ENCODE data around the gene SLC28A2.
"Not testable (repeated sequence)": the region's sequence is repeated elsewhere in the genome, so short reads cannot be mapped to it uniquely, and the experiment has no call there.

SLC28A2 gene

DNA sequence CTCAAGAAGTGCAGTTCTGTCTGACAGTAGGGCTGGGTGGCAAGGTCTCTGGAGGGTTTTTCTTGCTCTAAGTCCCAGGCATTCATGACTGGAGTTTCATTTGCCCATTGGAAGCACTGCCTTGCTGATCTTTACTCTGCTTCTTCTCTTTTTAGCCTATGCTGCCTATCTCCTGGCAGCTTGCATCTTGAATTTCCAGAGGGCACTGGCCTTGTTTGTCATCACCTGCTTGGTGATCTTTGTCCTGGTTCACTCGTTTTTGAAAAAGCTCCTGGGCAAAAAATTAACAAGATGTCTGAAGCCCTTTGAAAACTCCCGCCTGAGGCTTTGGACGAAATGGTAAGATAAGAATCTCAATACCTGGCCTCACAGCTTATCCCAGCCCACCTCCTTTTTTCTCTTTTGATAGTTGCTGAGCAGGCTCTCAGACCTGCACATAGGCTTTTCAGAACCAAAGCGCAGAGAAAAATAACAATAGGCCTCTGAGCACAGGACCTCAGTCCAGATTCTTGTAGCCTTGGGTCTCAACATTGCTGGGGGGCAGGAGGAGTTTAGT, 10.9 kb downstream of the SLC28A2 start:
- no peak for FAIRE-seq

GRCh38 chr15:45263854-45264253, 11.8 kb downstream of the SLC28A2 start:
- FAIRE-seq, result no peak

GRCh38 chr15:45265506-45265905, 13.5 kb downstream of the SLC28A2 start:
- FAIRE-seq, result no peak

DNA sequence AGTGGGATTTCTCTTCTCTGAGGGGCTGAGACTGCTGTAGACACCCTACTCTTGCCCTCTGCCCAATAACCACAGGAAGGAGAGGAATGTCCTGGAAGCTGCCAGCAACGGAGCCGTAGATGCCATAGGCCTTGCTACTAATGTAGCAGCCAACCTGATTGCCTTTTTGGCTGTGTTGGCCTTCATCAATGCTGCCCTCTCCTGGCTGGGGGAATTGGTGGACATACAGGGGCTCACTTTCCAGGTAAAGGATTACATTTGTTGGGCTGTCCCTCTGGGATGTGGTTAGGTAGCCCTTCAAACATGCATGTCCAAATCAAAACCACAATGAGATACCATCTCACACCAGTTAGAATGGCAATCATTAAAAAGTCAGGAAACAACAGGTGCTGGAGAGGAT, 16.1 kb downstream of the SLC28A2 start:
- no peak for FAIRE-seq

GRCh38 chr15:45274636-45275380, 22.8 kb downstream of the SLC28A2 start:
- FAIRE-seq, result no peak

GRCh38 chr15:45276831-45277230, 24.8 kb downstream of the SLC28A2 start:
- peak; percentile 15 for FAIRE-seq

DNA sequence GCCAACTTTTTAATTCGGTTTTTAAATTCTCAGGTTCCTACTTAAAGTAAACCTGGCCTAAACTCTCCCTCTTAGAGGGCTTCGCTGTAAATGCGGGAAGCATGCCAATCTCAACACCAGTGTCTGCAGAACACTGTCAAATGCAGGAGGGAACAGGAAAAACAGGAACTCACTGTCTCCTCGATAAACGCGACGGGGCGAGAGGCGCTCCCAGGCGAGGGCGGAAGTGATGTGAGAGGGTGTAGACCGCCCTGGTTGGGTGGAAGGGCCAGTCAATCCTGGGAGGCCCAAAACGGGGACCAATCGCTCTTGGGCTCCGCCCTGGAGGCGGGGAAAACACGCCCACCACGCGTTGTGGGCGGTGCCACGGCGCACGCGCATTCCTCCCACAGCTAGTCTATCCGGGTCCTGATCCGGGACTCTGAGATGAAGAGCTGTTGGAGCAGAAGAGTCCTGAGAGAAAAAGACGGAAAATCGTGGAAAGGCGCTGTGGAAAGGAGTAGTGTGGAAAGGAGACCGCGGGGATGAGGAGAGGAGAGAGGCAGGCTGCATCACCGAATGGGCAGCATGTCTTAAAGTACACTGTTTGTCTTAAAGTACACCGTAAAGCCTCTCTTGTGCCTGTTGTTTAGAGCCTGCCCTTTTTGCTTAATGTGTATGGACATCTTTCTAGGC, 27.1 kb downstream of the SLC28A2 start:
- FAIRE-seq, result peak; percentile 96

- no peak for FAIRE-seq
Measured at GRCh38 chr15:45285413-45285812, 33.4 kb downstream of the SLC28A2 start.

GRCh38 chr15:45287390-45287956, 35.4 kb downstream of the SLC28A2 start:
- FAIRE-seq, result no peak

DNA sequence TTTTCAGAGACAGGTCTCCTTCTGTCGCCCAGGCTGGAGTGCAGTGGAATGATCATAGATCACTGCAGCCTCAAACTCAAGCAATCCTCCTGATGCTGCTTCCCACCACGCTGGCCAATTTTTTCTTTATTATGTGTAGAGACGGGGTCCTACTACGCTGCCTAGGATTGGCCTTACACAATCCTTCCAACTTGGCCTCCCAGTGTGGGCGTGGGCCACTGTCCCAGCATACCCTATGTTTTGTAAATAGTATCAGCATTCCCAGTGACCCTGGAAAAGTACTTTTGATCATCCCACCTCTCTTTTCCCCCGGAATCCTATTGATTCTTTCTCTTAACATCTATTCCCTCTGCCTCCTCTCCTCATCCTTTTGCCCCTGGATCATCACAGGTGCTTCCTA, 36.9 kb downstream of the SLC28A2 start:
- no peak for FAIRE-seq

GRCh38 chr15:45291822-45292582, 40.0 kb downstream of the SLC28A2 start:
- no peak for FAIRE-seq

- FAIRE-seq, result not testable (repeated sequence)
Measured at GRCh38 chr15:45293326-45293725, 41.3 kb downstream of the SLC28A2 start.

DNA sequence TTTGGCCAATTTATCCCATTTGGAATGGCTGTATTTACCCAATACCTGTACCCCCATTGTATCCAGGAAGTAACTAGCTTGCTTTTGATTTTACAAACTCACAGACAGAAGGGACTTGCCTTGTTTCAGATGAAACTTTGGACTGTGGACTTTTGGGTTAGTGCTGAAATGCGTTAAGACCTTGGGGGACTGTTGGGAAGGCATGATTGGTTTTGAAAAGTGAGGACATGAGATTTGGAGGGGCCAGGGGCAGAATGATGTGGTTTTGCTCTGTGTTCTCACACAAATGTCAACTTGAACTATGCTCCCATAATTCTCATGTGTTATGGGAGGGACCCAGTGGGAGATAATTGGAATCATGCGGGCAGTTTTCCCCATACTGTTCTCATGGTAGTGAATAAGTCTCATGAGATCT, 46.9 kb downstream of the SLC28A2 start:
- FAIRE-seq, result not testable (repeated sequence)

- FAIRE-seq, result no peak
Measured at GRCh38 chr15:45304711-45305110, 52.7 kb downstream of the SLC28A2 start.

DNA sequence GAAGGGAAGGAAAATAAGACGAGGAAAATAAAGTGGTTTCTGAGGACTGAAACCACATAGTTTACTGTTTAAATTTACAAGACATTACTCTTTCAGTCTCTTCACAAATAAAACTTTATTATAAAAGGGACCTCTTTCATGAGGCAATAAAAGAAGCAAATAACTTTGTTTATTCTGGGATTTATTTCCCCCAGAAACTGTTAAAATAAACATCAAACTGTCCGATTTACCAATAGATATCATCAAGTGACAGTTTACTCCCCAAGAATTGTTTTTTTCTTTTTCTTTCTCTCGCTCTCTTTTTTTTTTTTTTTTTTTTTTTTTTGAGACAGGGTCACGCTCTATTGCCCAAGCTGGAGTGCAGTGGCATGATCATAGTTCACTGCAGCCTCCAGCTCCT, 54.1 kb downstream of the SLC28A2 start:
- no peak for FAIRE-seq

DNA sequence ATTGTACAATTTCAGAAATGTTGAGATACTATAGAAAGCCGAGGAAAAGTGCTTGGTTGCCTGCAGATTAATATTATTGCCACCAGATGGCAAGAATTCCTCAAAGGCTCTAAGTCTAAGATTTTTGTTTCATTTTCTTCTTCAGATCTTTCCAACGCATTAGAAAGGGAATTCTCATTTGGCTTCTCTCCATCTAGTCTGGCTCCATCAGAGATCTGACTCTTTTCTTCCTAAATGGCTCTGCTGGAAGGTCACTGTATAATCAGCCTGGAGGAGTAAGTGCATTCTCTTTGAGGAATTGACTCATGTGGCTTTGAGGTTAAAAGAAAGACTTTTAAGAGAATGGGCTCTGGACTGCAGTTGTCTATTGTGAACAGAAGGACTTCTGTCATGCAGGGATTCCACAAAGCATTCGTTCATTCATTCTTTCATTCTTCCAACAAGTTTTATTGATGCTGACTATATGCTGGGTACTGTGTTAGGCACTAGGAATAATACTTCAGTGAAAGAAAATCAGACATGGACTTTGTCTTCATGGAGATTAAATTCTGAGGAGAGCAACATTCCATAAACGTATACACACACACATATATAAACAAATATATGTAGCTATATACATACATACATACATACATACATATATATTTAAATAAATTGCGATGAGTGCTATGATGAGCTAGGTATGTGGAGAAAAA, 55.3 kb downstream of the SLC28A2 start:
- no peak for FAIRE-seq

DNA sequence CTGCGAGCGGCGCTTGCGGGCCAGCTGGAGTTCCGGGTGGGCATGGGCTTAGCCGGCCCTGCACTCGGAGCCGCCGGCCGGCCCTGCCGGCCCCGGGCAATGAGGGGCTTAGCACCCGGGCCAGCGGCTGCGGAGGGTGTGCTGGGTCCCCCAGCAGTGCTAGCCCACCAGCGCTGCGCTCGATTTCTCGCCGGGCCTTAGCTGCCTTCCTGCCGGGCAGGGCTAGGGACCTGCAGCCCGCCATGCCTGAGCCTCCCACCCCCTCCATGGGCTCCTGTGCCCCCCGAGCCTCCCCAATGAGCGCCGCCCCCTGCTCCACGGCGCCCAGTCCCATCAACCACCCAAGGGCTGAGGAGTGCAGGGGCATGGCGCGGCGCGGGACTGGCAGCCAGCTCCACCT, 62.1 kb downstream of the SLC28A2 start:
- not testable (repeated sequence) for FAIRE-seq

DNA sequence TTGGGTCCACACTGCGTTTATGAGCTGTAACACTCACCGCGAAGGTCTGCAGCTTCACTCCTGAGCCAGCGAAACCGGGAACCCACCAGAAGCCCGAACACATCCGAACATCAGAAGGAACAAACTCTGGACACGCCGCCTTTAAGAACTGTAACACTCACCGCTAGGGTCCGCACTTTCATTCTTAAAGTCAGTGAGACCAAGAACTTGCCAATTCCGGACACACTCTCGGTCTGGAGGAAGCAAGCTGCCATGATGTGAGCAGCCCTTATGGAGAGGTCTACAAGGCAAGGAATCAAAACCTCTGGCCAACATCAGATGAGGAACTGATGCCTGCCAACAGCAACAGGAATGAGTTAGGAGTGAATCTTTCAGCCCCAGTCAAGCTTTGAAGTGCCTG, 62.9 kb downstream of the SLC28A2 start:
- FAIRE-seq, result no peak

- no peak for FAIRE-seq
Measured at GRCh38 chr15:45319472-45320214, 67.6 kb downstream of the SLC28A2 start.

- no peak for FAIRE-seq
Measured at GRCh38 chr15:45320581-45321205, 68.7 kb downstream of the SLC28A2 start.

DNA sequence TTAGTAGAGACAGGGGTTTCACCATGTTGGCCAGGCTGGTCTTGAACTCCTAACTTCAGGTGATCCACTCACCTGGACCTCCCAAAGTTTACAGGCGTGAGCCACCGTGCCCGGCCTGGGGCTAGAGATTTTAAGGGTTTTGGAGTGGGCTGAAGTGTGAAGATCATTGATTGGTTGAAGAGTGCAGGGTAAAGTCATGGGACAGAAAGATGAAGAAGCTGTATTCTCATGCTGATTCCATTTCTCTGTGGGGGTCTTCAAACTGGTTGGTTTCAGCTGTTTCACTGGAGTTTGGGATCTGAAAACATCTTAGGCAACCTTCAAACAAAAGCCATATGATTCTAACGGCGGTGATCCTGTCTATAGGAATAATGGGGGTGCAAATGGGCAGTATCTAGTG, 74.2 kb downstream of the SLC28A2 start:
- no peak for FAIRE-seq
